Peyer's patch (tissue), 4 donors: Measurements from ENCODE around the gene FBLN1.

Source experiments
- CTCF ChIP-seq, 6 experiments: fragments of 450-650 bp in 4 of 6; fragments of 200-600 bp in 2 of 6; sonication (generic) in 1 of 6; IDR thresholded peaks; one replicate each; pipeline ENCODE4 v1.5.1; 2017 to 2019; ENCODE audit warnings: antibody characterized with exemption in 6 of 6, mild to moderate bottlenecking in 3 of 6, moderate library complexity in 1 of 6
- POLR2A ChIP-seq, 2 donors: fragments of 450-650 bp; IDR thresholded peaks; one replicate each; pipeline ENCODE4 v1.5.1; 2017; ENCODE audit warnings: antibody characterized with exemption in 2 of 2, mild to moderate bottlenecking in 2 of 2, moderate library complexity in 2 of 2

- TF ChIP-seq POLR2A (IDR thresholded peaks at IDR 0.05) (no peak), CTCF (IDR thresholded peaks at IDR 0.05) (no peak)
Measured at GRCh38 chr22:45568213-45568612, 65.5 kb downstream of the FBLN1 start.
